NCI-H2196 treated with DMSO at 0.1 percent for 48 hours (cell line): ENCODE data around the gene KRTAP5-9.
"Not testable (repeated sequence)": the region's sequence is repeated elsewhere in the genome, so short reads cannot be mapped to it uniquely, and the experiment has no call there.

Source experiments
- DNase-seq: peaks from one replicate; lab custom pipeline; 2025; ENCODE audit not compliant: unreplicated experiment; lab: John Stamatoyannopoulos, UW

KRTAP5-9 gene

GRCh38 chr11:71548120-71548519 lies at the start of gene KRTAP5-9:
Gene KRTAP5-9, plus strand, starts transcription at chr11:71548420. Its CDS starts 238 bp downstream, at chr11:71548658.
- no peak for DNase-seq

- no peak for DNase-seq
Measured at GRCh38 chr11:71499125-71499524, 49.1 kb upstream of the KRTAP5-9 start.

- DNase-seq: no peak
Measured at GRCh38 chr11:71499546-71499945, 48.7 kb upstream of the KRTAP5-9 start.

GRCh38 chr11:71500601-71501021 lies 47.6 kb upstream of the KRTAP5-9 start:
- DNase-seq: no peak

- DNase-seq: no peak
Measured at GRCh38 chr11:71501071-71501985, 46.9 kb upstream of the KRTAP5-9 start.

- DNase-seq: no peak
Measured at GRCh38 chr11:71502026-71502425, 46.2 kb upstream of the KRTAP5-9 start.

GRCh38 chr11:71502871-71503435 lies 45.3 kb upstream of the KRTAP5-9 start:
- no peak for DNase-seq

GRCh38 chr11:71504531-71504930 lies 43.7 kb upstream of the KRTAP5-9 start:
- no peak for DNase-seq

- no peak for DNase-seq
Measured at GRCh38 chr11:71505001-71505400, 43.2 kb upstream of the KRTAP5-9 start.

GRCh38 chr11:71505781-71506180 lies 42.4 kb upstream of the KRTAP5-9 start:
- DNase-seq: no peak

GRCh38 chr11:71507102-71507501 lies 41.1 kb upstream of the KRTAP5-9 start:
- no peak for DNase-seq

GRCh38 chr11:71518506-71519471 lies 29.4 kb upstream of the KRTAP5-9 start:
- DNase-seq: no peak

GRCh38 chr11:71519546-71519945 lies 28.7 kb upstream of the KRTAP5-9 start:
- no peak for DNase-seq

GRCh38 chr11:71525188-71525937 lies 22.9 kb upstream of the KRTAP5-9 start:
- no peak for DNase-seq

- no peak for DNase-seq
Measured at GRCh38 chr11:71525938-71526495, 22.2 kb upstream of the KRTAP5-9 start.

GRCh38 chr11:71526796-71527575 lies 21.2 kb upstream of the KRTAP5-9 start, which contains the start of gene KRTAP5-7:
Gene KRTAP5-7, plus strand, starts transcription at chr11:71527267. Its CDS starts 34 bp downstream, at chr11:71527301.
- not testable (repeated sequence) for DNase-seq

GRCh38 chr11:71527576-71528210 lies 20.5 kb upstream of the KRTAP5-9 start:
- no peak for DNase-seq

GRCh38 chr11:71530602-71531001 lies 17.6 kb upstream of the KRTAP5-9 start:
- DNase-seq: no peak
